Panc1 (cell line): ENCODE measurements around the gene NAPA. TPM values are rescaled to one million over a fixed set of nuclear protein-coding genes. Genes with fewer than 3 reads are reported as not detected.

Source experiments
- ATAC-seq: fragments of 200-7000 bp; cut with Tn5 transposase; 2 replicates; pipeline ENCODE4 v1.9.1; 2020; ENCODE audit warnings: mild to moderate bottlenecking, moderate library complexity
- BruUV-seq: library from RNA; stranded (reverse); fragments of 400-500 nt; replicated peaks from 2 replicates; lab custom pipeline; 2021; lab: Mats Ljungman, UMichigan
- CTCF ChIA-PET: fragments of 300-600 bp; sonication (Branson Sonifier 250); formaldehyde crosslinking; loops from one replicate; lab custom pipeline; 2022; ENCODE audit warnings: antibody characterized with exemption; lab: Charles Lee
- POLR2A ChIA-PET: fragments of 300-600 bp; sonication (Branson Sonifier 250); formaldehyde crosslinking; loops from one replicate; lab custom pipeline; 2022; ENCODE audit warnings: antibody characterized with exemption; lab: Charles Lee
- DNase-seq: peaks from one replicate; pipeline ENCODE4 v3.0.0-alpha.2; 2010; ENCODE audit warnings: low read depth, low spot score
- H3K27ac ChIP-seq: 2 replicates; pipeline ENCODE4 v1.5.1; 2011; ENCODE audit warnings: mild to moderate bottlenecking, low read length, inconsistent platforms
- H3K27me3 ChIP-seq: fragments of 200-500 bp; sonication (Bioruptor generic); 2 replicates; pipeline ENCODE4 v1.6.0; 2014; ENCODE audit warnings: low read length, inconsistent platforms; ENCODE audit not compliant: control insufficient read depth, insufficient read depth
- H3K36me3 ChIP-seq: fragments of 200-500 bp; sonication (Bioruptor generic); 2 replicates; pipeline ENCODE4 v1.5.1; 2014; ENCODE audit warnings: inconsistent platforms, mild to moderate bottlenecking, low read length, moderate library complexity; ENCODE audit not compliant: control insufficient read depth, insufficient read depth
- H3K4me1 ChIP-seq: 2 replicates; pipeline ENCODE4 v1.5.1; 2011; ENCODE audit warnings: inconsistent platforms, mild to moderate bottlenecking, low read length, moderate library complexity; ENCODE audit not compliant: control insufficient read depth, insufficient read depth
- H3K4me3 ChIP-seq, 2 experiments: 2 replicates each; pipeline ENCODE4 v1.5.1; 2011 to 2012; ENCODE audit warnings: low read depth in 2 of 2, low read length in 2 of 2, mild to moderate bottlenecking in 2 of 2, inconsistent platforms in 1 of 2, moderate library complexity in 1 of 2
- H3K9me3 ChIP-seq: fragments of 200-500 bp; sonication (Bioruptor generic); 2 replicates; pipeline ENCODE4 v1.5.1; 2014; ENCODE audit warnings: low read depth, mild to moderate bottlenecking, inconsistent platforms, low read length, moderate library complexity; ENCODE audit not compliant: control insufficient read depth, insufficient read depth
- POLR2AphosphoS5 ChIP-seq: IDR thresholded peaks from 2 replicates; pipeline ENCODE4 v1.6.1; 2012; ENCODE audit warnings: mild to moderate bottlenecking, low read depth, low read length, moderate library complexity
- SIN3A ChIP-seq: IDR thresholded peaks from 2 replicates; pipeline ENCODE4 v1.6.1; 2012; ENCODE audit warnings: low read depth, mild to moderate bottlenecking, low read length, moderate library complexity, borderline replicate concordance; ENCODE audit not compliant: insufficient read depth
- TCF7L2 ChIP-seq: IDR thresholded peaks from 2 replicates; pipeline ENCODE4 v1.6.1; 2011; ENCODE audit warnings: mild to moderate bottlenecking, low read depth, low read length, inconsistent platforms
- in situ Hi-C: cut with HindIII; loops from 2 replicates; pipeline ENCODE4 v1.10.0; 2016; ENCODE audit warnings: low sequenced_read_pairs, low pct_unique_long_range_greater_than_20kb
- intact Hi-C: fragments of 100-400 bp; cut with micrococcal nuclease; formaldehyde crosslinking; loops from one replicate; pipeline ENCODE4 v1.10.0; 2022; ENCODE audit not compliant: unreplicated experiment
- total RNA-seq: library from RNA; stranded (reverse); gene quantifications from one replicate; pipeline ENCODE4 v1.2.1, GENCODE V29; 2021; ENCODE audit not compliant: unreplicated experiment
- TF ChIP-seq, protein P1 (sequence below), 2 experiments: IDR thresholded peaks; 2 replicates each; pipeline ENCODE4 v1.6.1; 2011 to 2012; ENCODE audit warnings: low read depth in 2 of 2, control low read depth in 1 of 2, low read length in 1 of 2, mild to moderate bottlenecking in 1 of 2, moderate library complexity in 1 of 2; ENCODE audit not compliant: insufficient read depth in 1 of 2
- TF ChIP-seq, protein P2 (sequence below): fragments of 450-650 bp; IDR thresholded peaks from 2 replicates; pipeline ENCODE4 v1.5.1; 2017; ENCODE audit warnings: mild to moderate bottlenecking

Gene NAPA
- total RNA-seq, 1 experiment from 2014 or later, result 71.0 TPM

DNA sequence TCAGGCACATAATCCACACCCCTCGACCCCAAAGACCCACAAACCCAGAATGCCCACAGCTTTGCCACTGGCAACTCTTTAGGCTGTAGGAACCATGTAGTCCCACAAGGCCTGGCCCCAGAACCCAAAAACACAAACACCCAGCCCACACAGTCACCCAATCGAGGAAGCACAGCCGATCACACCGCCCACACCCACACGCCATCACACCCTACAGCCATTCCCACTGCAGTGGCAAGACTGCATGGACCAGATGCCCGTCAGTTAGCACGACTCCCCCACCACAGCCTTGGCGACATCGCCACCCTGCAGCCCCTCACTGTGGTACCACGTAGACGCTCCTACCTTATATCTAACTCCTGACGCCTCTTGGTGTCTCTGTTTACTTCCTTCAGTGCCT, 71.5 kb downstream of the NAPA start:
- in situ Hi-C loops, result no loop called here
- TF ChIP-seq SIN3A (no peak), TCF7L2 (no peak), POLR2AphosphoS5 (no peak)
- TF ChIP-seq, protein P1, sequence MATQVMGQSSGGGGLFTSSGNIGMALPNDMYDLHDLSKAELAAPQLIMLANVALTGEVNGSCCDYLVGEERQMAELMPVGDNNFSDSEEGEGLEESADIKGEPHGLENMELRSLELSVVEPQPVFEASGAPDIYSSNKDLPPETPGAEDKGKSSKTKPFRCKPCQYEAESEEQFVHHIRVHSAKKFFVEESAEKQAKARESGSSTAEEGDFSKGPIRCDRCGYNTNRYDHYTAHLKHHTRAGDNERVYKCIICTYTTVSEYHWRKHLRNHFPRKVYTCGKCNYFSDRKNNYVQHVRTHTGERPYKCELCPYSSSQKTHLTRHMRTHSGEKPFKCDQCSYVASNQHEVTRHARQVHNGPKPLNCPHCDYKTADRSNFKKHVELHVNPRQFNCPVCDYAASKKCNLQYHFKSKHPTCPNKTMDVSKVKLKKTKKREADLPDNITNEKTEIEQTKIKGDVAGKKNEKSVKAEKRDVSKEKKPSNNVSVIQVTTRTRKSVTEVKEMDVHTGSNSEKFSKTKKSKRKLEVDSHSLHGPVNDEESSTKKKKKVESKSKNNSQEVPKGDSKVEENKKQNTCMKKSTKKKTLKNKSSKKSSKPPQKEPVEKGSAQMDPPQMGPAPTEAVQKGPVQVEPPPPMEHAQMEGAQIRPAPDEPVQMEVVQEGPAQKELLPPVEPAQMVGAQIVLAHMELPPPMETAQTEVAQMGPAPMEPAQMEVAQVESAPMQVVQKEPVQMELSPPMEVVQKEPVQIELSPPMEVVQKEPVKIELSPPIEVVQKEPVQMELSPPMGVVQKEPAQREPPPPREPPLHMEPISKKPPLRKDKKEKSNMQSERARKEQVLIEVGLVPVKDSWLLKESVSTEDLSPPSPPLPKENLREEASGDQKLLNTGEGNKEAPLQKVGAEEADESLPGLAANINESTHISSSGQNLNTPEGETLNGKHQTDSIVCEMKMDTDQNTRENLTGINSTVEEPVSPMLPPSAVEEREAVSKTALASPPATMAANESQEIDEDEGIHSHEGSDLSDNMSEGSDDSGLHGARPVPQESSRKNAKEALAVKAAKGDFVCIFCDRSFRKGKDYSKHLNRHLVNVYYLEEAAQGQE (IDR thresholded peaks at IDR 0.05; ENCODE audit: insufficient read depth in 1 of 2, low read depth in 2 of 2, low read length in 1 of 2), result no peak
- TF ChIP-seq, protein P2, sequence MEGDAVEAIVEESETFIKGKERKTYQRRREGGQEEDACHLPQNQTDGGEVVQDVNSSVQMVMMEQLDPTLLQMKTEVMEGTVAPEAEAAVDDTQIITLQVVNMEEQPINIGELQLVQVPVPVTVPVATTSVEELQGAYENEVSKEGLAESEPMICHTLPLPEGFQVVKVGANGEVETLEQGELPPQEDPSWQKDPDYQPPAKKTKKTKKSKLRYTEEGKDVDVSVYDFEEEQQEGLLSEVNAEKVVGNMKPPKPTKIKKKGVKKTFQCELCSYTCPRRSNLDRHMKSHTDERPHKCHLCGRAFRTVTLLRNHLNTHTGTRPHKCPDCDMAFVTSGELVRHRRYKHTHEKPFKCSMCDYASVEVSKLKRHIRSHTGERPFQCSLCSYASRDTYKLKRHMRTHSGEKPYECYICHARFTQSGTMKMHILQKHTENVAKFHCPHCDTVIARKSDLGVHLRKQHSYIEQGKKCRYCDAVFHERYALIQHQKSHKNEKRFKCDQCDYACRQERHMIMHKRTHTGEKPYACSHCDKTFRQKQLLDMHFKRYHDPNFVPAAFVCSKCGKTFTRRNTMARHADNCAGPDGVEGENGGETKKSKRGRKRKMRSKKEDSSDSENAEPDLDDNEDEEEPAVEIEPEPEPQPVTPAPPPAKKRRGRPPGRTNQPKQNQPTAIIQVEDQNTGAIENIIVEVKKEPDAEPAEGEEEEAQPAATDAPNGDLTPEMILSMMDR, result no peak
- POLR2A ChIA-PET, result no interaction called here

DNA sequence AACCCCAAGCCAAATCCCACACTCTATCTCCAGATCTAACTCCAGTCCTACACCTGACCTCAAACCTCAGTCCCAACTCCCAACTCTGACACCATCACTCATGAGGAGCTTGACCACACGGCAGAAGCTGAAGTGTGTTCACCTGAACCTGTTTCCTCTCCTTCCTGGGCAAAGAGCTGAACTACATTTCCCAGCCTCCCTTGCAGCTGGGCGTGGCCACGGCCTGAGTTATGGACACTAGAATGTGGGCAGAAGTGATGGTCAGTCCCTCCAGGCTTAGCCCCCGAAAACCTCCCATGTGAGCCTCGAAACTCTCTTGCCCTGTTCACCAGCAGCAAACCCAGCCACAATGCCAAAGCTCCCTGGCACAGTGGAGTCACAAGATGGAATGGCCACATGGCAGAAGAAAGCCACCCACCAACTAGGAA, 76.1 kb downstream of the NAPA start:
- no peak overlapping the region for H3K4me3 ChIP-seq
- H3K4me1 ChIP-seq, result no peaks in the 10 kb centered on the region
- ChIA-PET CTCF (interaction anchor here (0.6 to 0.7 kb wide), 2 partner anchors 113 to 397 kb away, joined by 4 read pairs; no protein-coding TSS in a partner anchor), POLR2A (interaction anchor here (0.5 to 0.7 kb wide), 2 partner anchors 36 to 90 kb away, joined by 3 to 5 read pairs; partner anchors contain the start of gene DHX34)
- H3K36me3 ChIP-seq, result no peaks in the 10 kb centered on the region
- ATAC-seq, result no peak
- no TSS peak for BruUV-seq
- in situ Hi-C loops (no loop called here), intact Hi-C loops (loop anchor here (5.0 kb wide), 1 partner anchor 268 kb away; no protein-coding TSS in a partner anchor)
- no peak overlapping the region for H3K27ac ChIP-seq
- H3K9me3 ChIP-seq, result no peaks in the 10 kb centered on the region
- no peak for DNase-seq
- no peaks in the 10 kb centered on the region for H3K27me3 ChIP-seq
- no peak for TF ChIP-seq POLR2AphosphoS5
- TF ChIP-seq, protein P1 (IDR thresholded peaks at IDR 0.05; ENCODE audit: insufficient read depth in 1 of 2, low read depth in 2 of 2, low read length in 1 of 2), result no peak
- TF ChIP-seq, protein P2, result no peak
- TF ChIP-seq TCF7L2, result no peak
- TF ChIP-seq SIN3A, result no peak

More for the DNA sequence above, 71.5 kb downstream of the NAPA start:
- CTCF ChIA-PET, result no interaction called here
- intact Hi-C loops, result no loop called here
- no peak for ATAC-seq
- Histone ChIP-seq H3K27me3 (no peaks in the 10 kb centered on the region; the same call in 1 of the 2 replicates), H3K4me3 (no peak overlapping the region), H3K9me3 (no peaks in the 10 kb centered on the region), H3K36me3 (no peaks in the 10 kb centered on the region), H3K27ac (no peak overlapping the region), H3K4me1 (no peaks in the 10 kb centered on the region)
- DNase-seq, result no peak
- BruUV-seq, result no TSS peak
